Measurements from ENCODE around the gene KRTAP10-8.
"Not testable (repeated sequence)": the region's sequence is repeated elsewhere in the genome, so short reads cannot be mapped to it uniquely, and the experiment has no call there.

Gene KRTAP10-8

DNA sequence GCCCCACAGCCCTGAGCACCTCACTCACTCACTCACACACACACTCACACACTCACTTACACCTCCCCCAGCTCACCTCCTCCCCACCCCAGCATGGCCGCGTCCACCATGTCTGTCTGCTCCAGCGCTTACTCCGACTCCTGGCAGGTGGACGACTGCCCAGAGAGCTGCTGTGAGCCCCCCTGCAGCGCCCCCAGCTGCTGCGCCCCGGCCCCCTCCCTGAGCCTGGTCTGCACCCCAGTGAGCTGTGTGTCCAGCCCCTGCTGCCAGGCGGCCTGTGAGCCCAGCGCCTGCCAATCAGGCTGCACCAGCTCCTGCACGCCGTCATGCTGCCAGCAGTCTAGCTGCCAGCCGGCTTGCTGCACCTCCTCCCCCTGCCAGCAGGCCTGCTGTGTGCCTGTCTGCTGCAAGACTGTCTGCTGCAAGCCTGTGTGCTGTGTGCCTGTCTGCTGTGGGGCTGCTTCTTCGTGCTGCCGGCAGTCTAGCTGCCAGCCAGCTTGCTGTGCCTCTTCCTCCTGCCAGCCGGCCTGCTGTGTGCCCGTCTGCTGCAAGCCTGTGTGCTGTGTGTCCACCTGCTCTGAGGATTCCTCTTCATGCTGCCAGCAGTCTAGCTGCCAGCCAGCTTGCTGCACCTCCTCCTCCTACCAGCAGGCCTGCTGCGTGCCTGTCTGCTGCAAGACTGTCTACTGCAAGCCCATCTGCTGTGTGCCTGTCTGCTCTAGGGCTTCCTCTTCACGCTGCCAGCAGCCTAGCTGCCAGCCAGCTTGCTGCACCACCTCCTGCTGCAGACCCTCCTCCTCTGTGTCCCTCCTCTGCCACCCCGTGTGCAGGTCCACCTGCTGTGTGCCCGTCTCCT is 34.7 kb downstream of the KRTAP10-8 start, which contains the start of gene KRTAP10-11:
TSS of gene KRTAP10-11 (plus strand) at position 49 of the 856 bp plus-strand sequence. CDS start at position 94, 45 bp downstream.
- not testable (repeated sequence) for DNase-seq (ENCODE audit: low read depth in 2 of 2)

DNA sequence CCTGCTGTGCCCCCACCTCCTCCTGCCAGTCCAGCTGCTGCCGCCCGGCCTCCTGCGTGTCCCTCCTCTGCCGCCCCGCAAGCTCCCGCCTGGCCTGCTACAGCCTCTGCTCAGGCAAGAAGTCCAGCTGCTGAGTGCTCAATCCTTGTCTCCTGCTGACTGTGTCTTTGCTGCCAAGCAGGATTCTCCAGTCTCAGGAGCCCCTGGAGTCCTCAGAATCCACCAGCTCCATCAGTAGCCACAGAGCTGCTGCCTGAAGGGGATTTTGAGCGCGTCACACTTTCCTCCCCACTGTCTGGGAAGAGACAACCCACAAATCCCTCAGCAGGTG is 35.3 kb downstream of the KRTAP10-8 start:
- no peak for DNase-seq (ENCODE audit: low read depth in 2 of 2)

DNA sequence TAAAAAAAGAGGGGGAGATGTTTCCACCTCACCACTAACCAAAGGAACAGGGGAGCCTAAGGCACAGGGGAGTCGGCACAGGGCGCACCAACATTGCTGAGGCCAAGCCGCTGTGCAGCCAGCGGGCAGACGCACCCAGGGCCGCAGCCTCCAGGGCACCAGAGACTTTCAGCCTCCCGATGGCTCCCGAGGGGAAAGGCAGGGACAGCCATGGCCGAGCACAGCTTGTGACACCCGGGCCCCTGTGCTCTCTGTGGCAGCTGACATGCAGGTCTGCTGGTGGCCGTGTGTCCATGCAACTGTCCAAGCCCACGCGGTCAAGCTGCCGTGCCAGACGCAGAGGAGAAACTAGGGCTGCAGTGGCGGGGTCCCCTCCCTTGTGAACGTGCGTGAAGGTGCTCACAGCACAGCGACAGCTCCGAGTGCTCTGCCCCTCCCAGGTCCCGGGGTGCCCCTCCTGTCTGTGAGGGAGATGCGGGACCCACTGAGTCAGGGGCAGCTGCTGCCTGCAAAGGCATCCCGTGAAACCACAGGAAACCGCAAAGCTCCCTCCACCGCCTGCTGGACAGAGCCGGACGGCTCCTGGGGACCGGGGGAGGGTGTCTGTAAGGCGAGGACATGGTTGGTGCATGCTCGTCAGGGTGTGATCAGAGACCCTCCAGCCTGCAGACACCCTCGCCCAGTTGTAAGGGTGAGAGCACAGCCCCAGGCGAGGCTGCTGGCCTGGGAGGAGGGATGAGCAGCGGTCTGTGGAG is 36.9 kb downstream of the KRTAP10-8 start:
- no peak for DNase-seq (ENCODE audit: low read depth in 2 of 2)

DNA sequence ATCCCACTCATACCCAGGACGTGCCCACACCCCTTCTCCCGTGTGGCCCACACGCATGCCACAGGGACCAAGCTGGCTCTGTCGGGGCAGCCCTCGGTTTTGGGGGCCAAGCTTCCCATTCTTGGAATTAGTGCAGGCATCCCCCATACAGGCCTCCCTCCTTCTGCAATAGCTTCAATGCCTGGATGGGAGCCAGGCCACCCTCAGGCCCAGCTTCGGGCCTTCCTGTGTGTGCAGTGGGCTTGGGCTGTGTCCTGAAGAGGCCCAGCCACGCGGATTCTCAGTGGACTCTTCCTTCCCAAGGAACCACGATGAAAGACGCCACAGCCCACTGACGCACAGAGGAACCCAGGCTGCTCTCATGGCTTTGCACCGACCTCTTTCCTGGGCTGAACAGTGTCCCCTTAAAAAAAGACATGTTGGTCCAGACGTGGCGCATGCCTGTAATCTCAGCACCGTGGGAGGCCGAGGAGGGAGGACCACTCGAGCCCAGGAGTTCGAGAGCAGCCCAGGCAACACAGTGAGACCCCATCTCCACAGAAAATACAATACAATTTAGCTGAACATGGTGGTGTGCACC is 37.7 kb downstream of the KRTAP10-8 start:
- no peak for DNase-seq (ENCODE audit: low read depth in 2 of 2)

DNA sequence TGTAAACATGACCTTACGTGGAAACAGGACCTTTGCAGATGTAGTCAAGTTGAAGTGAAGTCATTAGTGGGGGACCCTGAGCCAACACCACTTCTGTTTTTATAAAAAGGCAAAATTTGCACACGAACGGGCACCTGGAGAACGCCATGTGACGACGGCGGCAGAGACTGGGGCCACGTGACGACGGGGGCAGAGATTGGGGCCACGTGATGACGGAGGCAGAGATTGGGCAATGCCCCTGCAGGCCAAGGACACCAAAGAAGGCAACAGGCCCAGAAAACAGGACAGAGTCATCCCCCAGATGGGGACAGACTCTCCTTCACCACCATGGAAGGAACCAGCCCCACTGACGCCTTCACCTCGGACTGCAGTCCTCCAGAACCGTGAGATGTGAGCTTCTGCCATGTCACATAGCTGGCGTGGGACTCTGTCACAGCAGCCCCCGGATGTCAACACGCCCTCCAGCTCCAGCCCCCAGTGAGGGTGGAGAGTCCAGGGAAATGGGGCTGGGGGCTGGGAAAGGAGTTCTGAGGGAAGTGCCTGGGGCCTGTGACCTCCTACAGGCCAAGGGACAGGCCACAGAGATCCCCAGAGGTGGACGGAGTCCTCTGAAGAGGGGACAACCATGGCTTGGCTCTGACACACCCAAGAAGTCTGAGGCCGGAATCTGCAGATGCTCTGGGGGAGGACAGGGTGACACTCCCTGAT is 38.5 kb downstream of the KRTAP10-8 start:
- DNase-seq (ENCODE audit: low read depth in 2 of 2): no peak

DNA sequence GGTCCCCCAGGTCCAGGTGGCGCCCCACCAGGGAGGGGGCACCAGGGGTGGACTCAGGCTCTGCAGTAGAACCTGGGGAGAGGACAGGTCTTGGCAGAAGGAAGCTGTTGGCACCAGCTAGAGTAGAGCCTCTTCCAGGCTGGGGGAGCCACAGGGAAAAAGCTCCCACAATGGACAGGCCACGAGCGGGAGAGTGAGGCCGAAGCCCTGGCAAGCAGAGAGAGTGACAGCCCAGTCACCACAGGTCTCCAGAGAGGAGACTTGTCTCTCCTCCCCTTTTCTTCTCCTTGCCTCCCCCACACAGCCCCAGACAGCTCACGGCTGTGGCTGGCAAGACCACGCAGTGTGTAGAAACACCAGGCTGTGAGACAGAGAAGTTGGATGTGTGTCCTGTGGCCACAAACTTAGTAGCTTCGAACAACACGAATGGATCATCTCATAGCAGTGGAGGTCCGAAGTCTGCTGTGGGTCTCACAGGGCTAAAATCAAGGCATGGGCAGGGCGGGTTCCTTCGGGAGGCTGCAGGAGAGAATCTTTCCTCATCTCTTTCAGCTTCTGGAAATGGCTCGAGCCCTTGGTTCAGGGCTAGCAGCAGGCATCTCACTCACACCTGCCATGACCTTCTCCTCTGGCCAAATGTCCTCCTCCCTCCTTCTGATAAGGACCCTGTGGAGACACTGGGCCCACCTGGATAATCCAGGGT is 39.2 kb downstream of the KRTAP10-8 start:
- DNase-seq (ENCODE audit: low read depth in 2 of 2): no peak

DNA sequence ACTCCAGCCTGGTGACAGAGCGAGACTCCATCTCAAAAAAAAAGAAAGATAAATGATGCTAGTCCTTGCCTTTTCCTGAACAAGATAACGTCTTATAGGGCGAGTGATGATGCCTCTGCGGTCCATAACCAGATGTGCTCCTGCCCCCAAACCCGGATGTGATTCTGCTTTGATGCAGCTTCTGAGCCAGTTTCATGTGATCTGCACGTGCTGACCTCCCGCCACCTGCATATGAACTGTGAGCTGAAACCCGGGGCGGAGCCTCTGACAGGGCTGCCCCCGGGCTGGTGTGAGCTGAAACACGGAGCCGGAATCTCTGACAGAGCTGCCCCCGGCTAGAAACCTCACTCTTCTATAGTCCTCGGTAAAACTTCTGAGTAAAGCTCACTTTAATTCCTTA is 41.2 kb downstream of the KRTAP10-8 start:
- no peak for DNase-seq (ENCODE audit: low read depth in 2 of 2)

DNA sequence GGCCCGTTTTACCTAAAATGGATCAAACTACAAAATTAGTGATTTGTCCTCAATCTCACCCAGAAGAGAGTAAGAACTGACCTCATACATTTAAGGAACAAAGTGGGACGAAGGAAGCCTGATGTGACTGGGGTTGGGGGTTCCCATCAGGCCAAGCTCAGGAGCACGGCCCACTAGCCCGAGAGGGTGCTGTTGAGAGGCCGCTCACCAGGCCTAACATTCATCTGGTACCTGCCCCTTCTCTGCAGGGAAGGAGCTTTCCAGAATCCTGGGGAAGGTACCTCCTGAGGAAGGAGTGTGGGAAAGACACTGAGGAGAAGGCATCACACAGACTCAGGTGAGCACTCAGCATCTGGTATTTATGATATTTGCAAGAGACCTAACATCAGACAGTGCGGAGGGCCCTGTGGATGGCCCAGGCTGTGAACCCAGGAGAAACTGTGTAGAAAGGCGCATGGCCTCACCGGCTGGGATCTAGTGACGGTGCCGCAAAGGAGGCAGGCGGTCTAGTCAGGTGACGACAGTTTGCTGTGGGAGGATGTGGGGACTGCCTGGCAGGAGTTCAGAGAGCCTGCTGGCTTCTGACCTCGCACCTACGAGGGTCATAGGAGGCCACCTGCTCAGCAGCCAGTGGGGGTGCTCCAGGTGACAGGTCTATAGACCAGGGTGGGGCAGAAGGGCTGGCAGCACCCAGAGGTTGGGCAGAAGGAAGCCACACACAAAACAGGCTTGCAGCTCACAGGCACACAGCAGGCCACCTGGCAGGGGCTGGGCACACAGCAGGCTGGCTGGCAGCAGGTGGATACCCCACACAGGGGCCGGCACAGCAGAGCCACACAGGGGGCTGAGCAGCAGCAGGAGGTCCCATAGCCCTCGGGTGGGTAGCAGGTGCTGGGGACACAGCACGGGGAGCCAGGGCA is 42.0 kb downstream of the KRTAP10-8 start:
- DNase-seq (ENCODE audit: low read depth in 2 of 2): no peak

DNA sequence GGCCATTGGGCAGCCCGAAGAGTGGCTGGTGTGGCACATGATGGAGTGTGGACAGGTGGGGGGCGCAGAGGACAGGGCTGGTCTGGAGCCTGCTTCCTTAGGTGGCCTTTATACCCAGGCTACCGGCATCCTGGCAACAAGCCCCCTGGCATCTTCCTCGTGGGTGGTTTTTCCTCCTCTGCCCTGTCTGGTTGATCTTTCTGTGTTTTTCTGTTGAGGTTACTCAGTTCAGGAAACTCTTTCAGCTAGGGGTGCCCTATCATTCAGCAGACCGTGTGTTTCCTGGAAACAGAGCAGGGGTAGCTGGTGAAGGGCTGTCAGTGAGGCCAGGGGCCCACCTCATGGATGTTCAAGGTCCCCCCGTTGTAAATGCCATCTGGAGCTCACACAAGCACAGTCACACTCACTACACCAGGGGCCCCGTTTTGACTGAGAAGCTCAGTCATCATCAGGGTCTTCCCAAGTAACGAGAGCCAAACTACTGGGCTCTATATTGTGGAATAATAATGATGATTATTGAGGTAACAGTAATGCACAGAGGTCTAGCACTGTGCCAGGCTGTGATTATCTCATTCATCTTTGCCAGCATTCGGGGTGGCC is 42.8 kb downstream of the KRTAP10-8 start, which contains the start of gene KRTAP12-4:
TSS of gene KRTAP12-4 (minus strand) at position 84 of the 600 bp plus-strand sequence. CDS start at position 39, 45 bp downstream.
- no peak for DNase-seq (ENCODE audit: low read depth in 2 of 2)

DNA sequence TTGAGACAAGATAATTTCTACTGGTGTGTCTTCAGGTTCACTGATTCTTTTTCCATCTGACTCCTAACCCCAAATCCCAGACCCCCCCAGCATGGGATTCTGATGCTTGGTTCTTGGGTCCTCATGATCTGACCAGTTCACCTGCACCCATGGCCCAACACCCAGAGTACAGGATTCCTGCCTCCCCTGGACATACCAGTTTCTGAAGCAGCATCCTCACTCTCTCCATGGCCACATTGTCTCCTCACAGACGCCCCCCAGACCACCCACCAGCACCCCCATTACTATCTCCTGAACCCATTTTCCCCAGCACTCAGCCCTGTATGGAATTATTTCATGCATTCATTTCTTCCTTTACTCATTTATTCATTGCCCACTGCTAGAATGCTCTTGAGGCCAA is 45.0 kb downstream of the KRTAP10-8 start:
- DNase-seq (ENCODE audit: low read depth in 2 of 2): no peak

DNA sequence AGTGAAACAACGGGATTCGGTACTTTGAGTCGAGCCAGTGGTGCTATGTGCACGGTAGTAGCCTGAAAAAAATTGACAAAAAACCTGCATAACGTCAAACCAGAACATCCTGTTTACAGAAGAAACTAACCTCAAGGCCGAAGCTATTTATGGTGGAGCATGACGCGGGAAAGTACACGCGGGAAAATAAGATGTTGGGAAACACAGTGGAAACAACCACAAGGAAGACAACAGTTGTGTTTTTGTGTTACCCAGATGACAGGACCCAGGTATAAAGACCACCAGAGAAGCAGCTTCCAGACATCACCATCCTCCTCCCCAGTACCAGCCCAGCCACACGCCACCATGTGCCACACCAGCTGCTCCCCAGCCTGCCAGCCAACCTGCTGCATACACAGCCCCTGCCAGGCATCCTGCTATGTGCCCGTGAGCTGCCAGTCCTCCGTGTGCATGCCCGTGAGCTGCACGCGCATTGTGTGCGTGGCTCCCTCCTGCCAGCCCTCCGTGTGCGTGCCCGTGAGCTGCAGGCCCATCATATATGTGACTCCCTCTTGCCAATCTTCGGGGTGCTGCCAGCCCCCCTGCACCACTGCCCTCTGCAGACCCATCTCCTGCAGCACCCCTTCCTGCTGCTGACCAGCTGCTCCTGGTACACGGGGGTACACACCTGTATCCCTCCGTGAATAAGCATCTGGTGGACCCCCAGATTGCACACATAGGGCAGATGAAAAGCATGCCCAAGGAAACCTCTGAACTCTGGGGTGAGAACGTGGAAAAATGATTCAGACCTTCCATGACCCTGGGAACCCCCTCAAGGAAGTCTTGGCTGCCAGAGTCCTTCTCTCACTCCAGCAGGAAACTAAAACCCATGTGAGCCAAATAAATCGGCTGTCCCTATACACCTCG is 46.0 kb downstream of the KRTAP10-8 start, which contains the start of gene KRTAP12-3:
TSS of gene KRTAP12-3 (plus strand) at position 298 of the 906 bp plus-strand sequence. CDS start at position 346, 48 bp downstream.
- DNase-seq (ENCODE audit: low read depth in 2 of 2): no peak

DNA sequence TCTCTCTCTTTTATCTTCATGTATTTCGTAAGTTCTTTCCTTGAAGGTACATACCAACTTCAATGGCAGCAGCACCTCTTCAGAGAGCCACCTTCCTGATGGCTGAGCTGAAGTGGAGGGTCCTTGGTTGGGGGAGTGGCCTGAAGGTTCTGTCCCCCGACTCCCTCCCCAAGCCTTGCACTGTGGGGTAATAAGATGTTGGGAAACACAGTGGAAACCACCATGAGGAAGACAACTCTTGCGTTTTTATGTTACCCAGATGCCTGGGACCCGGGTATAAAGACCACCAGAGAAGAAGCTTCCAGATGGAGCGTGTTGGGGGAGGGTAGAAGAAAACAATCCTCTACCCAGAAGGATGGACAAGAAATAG is 46.6 kb downstream of the KRTAP10-8 start:
- DNase-seq (ENCODE audit: low read depth in 2 of 2): no peak

DNA sequence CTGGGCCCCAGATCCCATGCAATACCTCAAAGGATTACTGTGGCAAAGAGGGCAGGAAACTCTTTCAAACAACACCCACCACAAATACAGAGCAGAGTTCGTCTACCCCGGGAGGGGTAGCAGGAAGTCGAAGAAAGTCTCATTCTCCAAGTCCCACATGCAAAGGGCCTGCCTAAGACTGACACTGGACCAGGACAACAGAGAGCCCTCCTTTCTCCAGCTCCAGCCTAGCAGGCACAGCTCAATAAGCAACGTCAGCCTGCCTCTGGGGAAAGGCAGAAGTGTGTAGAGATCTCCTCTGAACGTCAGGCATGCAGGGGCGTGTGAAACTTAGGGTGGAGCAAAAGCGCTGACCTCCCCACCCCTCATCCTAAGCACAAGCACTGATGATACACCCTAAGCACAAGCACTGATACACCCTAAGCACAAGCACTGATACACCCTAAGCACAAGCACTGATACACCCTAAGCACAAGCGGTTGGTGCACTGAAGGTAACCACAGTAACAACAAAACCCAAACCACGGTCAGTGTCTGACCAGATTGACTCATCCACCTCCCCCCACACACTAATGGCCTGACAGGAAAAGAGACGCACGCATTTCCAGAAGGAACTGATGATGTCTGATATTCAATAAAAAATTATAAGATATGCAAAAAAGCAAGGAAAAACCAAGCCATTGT is 47.2 kb downstream of the KRTAP10-8 start:
- DNase-seq (ENCODE audit: low read depth in 2 of 2): no peak

DNA sequence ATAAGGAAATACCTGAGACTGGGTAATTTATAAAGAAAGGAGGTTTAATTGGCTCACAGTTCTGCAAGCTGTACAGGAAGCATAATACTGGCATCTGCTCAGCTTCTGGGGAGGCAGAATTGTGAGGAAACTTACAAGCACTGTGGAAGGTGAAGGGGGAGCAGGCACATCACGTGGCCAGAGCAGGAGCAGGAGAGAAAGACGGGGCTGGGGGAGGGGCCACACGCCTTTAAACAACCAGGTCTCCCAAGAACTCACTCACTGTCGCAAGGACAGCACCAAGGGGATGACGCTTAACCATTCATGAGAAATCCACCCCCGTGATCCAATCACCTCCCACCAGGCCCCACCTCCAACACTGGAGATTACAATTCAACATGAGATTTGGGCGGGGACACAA is 49.7 kb downstream of the KRTAP10-8 start:
- DNase-seq (ENCODE audit: low read depth in 2 of 2): not testable (repeated sequence)

Data from fibroblast of skin of left quadriceps (primary cell).